Measurements from ENCODE around the gene BAIAP2L1. TPM values are rescaled to one million over a fixed set of nuclear protein-coding genes. Genes with fewer than 3 reads are reported as not detected.

The BAIAP2L1 gene
- total and polyA plus RNA-seq, 2 of the 8 experiments (the other 6 are each of a cell fraction or from before 2014, with no cell fraction given), result 19.2 to 42.9 TPM

GRCh38 chr7:98323597-98324322 lies 77.1 kb downstream of the BAIAP2L1 start:
- H3K23ac ChIP-seq (ENCODE audit: insufficient read length), result no peak overlapping the region
- no peaks in the 10 kb centered on the region for H3K27me3 ChIP-seq (replicated peaks in 1 of 4; ENCODE audit: control insufficient read depth in 3 of 4, extremely low read depth in 1 of 4, insufficient read depth in 3 of 4, low read length in 3 of 4)
- peaks cover 0 to 48% of the 10 kb centered on the region in 2 experiments; a peak in 2 of 4 replicates for H3K79me2 ChIP-seq (ENCODE audit: control insufficient read depth in 1 of 2, insufficient read depth in 2 of 2, low read length in 2 of 2)
- H3K4ac ChIP-seq (replicated peaks; ENCODE audit: insufficient read length, low read depth, low read length), result peak overlapping the region; percentile 45
- peak overlapping the region; percentile 45 for H4K5ac ChIP-seq (ENCODE audit: insufficient read length, low read depth, low read length)
- H2BK20ac ChIP-seq (ENCODE audit: low read length), result no peak overlapping the region
- 28% methylated on average over 28 of the region's 28 CpGs; no CpG with 5 or more reads in 1 of the 2 experiments for WGBS, 2 experiments (ENCODE audit: extremely low coverage in 1 of 2, insufficient coverage in 1 of 2, insufficient read length in 1 of 2, insufficient replicate concordance in 2 of 2, low coverage in 1 of 2, low lambda C conversion rate in 2 of 2, missing lambda C conversion rate in 1 of 2)
- no peaks in the 10 kb centered on the region for H3K23me2 ChIP-seq (ENCODE audit: low read depth, low read length)
- H4K20me1 ChIP-seq (replicated peaks in 1 of 2; ENCODE audit: control insufficient read depth in 1 of 2, insufficient read depth in 2 of 2, low read length in 2 of 2), result peaks cover 4% of the 10 kb centered on the region in 2 experiments
- no peak overlapping the region for H2BK15ac ChIP-seq (ENCODE audit: low read length)
- no peak overlapping the region for H2AK5ac ChIP-seq (ENCODE audit: low read depth, low read length)
- peaks cover 4 to 17% (median 10%) of the 10 kb centered on the region in 4 experiments for H3K4me1 ChIP-seq (replicated peaks in 1 of 4; ENCODE audit: control insufficient read depth in 3 of 4, insufficient read depth in 4 of 4, low read length in 3 of 4)
- H2BK12ac ChIP-seq (ENCODE audit: low read depth, low read length), result no peak overlapping the region
- H3K4me3 ChIP-seq (ENCODE audit: extremely low read depth in 1 of 4, insufficient read depth in 2 of 4, low read depth in 3 of 4, low read length in 4 of 4), result peak overlapping the region in 2 of 4 experiments; percentile 9 to 49; a peak in 3 of 8 replicates
- no peaks in the 10 kb centered on the region for H3K36me3 ChIP-seq (ENCODE audit: control insufficient read depth in 2 of 4, insufficient read depth in 4 of 4, low read length in 3 of 4)
- POLR2A ChIA-PET (ENCODE audit: partially characterized antibody), result interaction anchor here (0.6 to 2.6 kb wide), 7 partner anchors 10 to 259 kb away, joined by 3 to 16 read pairs (median 4); partner anchors contain the start of gene BAIAP2L1
- no peak overlapping the region for H3K14ac ChIP-seq (ENCODE audit: insufficient read length)
- H3K56ac ChIP-seq (replicated peaks; ENCODE audit: insufficient read length, low read depth, low read length), result no peak overlapping the region
- peaks cover 3% of the 10 kb centered on the region for H3K79me1 ChIP-seq (ENCODE audit: low read depth, low read length)
- FAIRE-seq, result peak; percentile 55
- H4K91ac ChIP-seq (replicated peaks; ENCODE audit: insufficient read length, low read length), result peak overlapping the region; percentile 33
- peak overlapping the region; percentile 57; the same call in 1 of the 2 replicates for H3K27ac ChIP-seq (ENCODE audit: low read depth, low read length)
- DNase-seq (ENCODE audit: low read depth in 1 of 2, low spot score in 2 of 2), result peak; percentile 33 to 71
- H3K9me3 ChIP-seq (ENCODE audit: insufficient read depth in 2 of 2, low read depth in 1 of 2, low read length in 1 of 2), result no peaks in the 10 kb centered on the region
- peak overlapping the region; percentile 28; the same call in 1 of the 2 replicates for H2BK5ac ChIP-seq (ENCODE audit: low read depth, low read length)
- peak overlapping the region; percentile 41; the same call in 1 of the 2 replicates for H3K18ac ChIP-seq (ENCODE audit: extremely low read depth, low read length)
- no peak overlapping the region for H2AFZ ChIP-seq (ENCODE audit: low read length)
- H4K8ac ChIP-seq (ENCODE audit: extremely low read depth, insufficient read depth, low read length), result no peak overlapping the region
- H3K9ac ChIP-seq (replicated peaks in 1 of 4; ENCODE audit: extremely low read depth in 1 of 4, low read depth in 3 of 4, low read length in 3 of 4), result peak overlapping the region in 3 of 4 experiments; percentile 34 to 49 (median 40); a peak in 5 of 7 replicates
- H3K4me2 ChIP-seq (ENCODE audit: insufficient read depth in 1 of 2, low read depth in 2 of 2, low read length in 2 of 2), result peak overlapping the region; percentile 59 to 83
- CTCF ChIA-PET (ENCODE audit: partially characterized antibody), result interaction anchor here (0.8 to 6.9 kb wide), 9 partner anchors 10 to 82 kb away, joined by 3 to 48 read pairs (median 3); partner anchors contain the start of gene BAIAP2L1
- peak overlapping the region; percentile 15 for H2BK120ac ChIP-seq (replicated peaks; ENCODE audit: low read depth, low read length)
- TF ChIP-seq CTBP2 (IDR thresholded peaks at IDR 0.05; ENCODE audit: borderline replicate concordance, insufficient read depth, insufficient read length, low read length) (peak; percentile 87), SUZ12 (IDR thresholded peaks at IDR 0.05; ENCODE audit: low read length) (no peak), MAX (IDR thresholded peaks at IDR 0.05) (peak; percentile 86), PHF8 (conservative IDR thresholded peaks at IDR 0.05; ENCODE audit: low read depth, low read length) (no peak), SP1 (IDR thresholded peaks at IDR 0.05; ENCODE audit: low read depth, low read length) (peak; percentile 27; the same call in 1 of the 2 replicates), SIX5 (IDR thresholded peaks at IDR 0.05; ENCODE audit: low read depth, low read length) (no peak), SP2 (IDR thresholded peaks at IDR 0.05; ENCODE audit: low read length) (no peak), ATF3 (IDR thresholded peaks at IDR 0.05; ENCODE audit: insufficient read depth, low read depth, low read length) (no peak), TAF7 (optimal IDR thresholded peaks at IDR 0.05; ENCODE audit: borderline replicate concordance, low read depth, low read length) (peak; percentile 11), TBP (IDR thresholded peaks at IDR 0.05; ENCODE audit: low read depth, low read length) (peak; percentile 67)
